Activated CD8-positive, alpha-beta T cell treated with anti-CD3 and anti-CD28 coated beads for 36 hours (primary cell): ENCODE measurements around the gene MFN2. TPM values are rescaled to one million over a fixed set of nuclear protein-coding genes. Genes with fewer than 3 reads are reported as not detected.
A peak's percentile ranks its signal among the peaks of the same experiment; 100 is the strongest.

ENCODE experiments used
- ATAC-seq: fragments of 200-7000 bp; cut with Tn5 transposase; one replicate; pipeline ENCODE4 v1.10.0; 2021; ENCODE audit warnings: mild to moderate bottlenecking, moderate library complexity
- CTCF ChIA-PET: fragments of 350-600 bp; sonication (Branson Sonifier 250); formaldehyde crosslinking; loops from one replicate; lab custom pipeline; 2021; ENCODE audit warnings: antibody characterized with exemption; lab: Charles Lee
- POLR2A ChIA-PET: fragments of 350-600 bp; sonication (Branson Sonifier 250); formaldehyde crosslinking; loops from one replicate; lab custom pipeline; 2021; ENCODE audit warnings: antibody characterized with exemption; lab: Charles Lee
- DNase-seq: peaks from one replicate; pipeline ENCODE4 v3.0.0-alpha.2; 2020
- H3K27ac Mint-ChIP-seq: one replicate; pipeline ENCODE4 v1.8.0; 2021; ENCODE audit warnings: mild to moderate bottlenecking, mixed read lengths
- H3K27me3 Mint-ChIP-seq: one replicate; pipeline ENCODE4 v1.8.0; 2021; ENCODE audit warnings: mixed read lengths
- H3K36me3 Mint-ChIP-seq: one replicate; pipeline ENCODE4 v1.8.0; 2021; ENCODE audit warnings: low read depth, mixed read lengths
- H3K4me1 Mint-ChIP-seq: one replicate; pipeline ENCODE4 v1.8.0; 2021; ENCODE audit warnings: low read depth, mixed read lengths
- H3K4me3 Mint-ChIP-seq: one replicate; pipeline ENCODE4 v1.8.0; 2021; ENCODE audit warnings: mild to moderate bottlenecking, moderate library complexity, mixed read lengths
- H3K9me3 Mint-ChIP-seq: one replicate; pipeline ENCODE4 v1.8.0; 2021; ENCODE audit warnings: mixed read lengths
- CTCF ChIP-seq: fragments of 200-600 bp; IDR thresholded peaks from one replicate; pipeline ENCODE4 v1.8.0; 2022; ENCODE audit warnings: antibody characterized with exemption, mild to moderate bottlenecking
- intact Hi-C: fragments of 100-400 bp; cut with micrococcal nuclease; formaldehyde crosslinking; loops from one replicate; pipeline ENCODE4 v1.10.0; 2022
- total RNA-seq, 2 experiments: library from RNA; stranded (reverse); gene quantifications; one replicate each; pipeline ENCODE4 v1.2.3, GENCODE V29; 2021

Gene MFN2
- total RNA-seq, 2 experiments from 2014 or later = 51.0 to 51.1 TPM

GRCh38 chr1:11982010-11982392 is 1.8 kb downstream of the MFN2 start:
- CTCF ChIA-PET = interaction anchor here (0.9 to 1.7 kb wide), 9 partner anchors 8 to 145 kb away, joined by 3 to 4 read pairs (median 4); no protein-coding TSS in a partner anchor
- intact Hi-C loops = no loop called here

GRCh38 chr1:11984121-11984520 is 3.9 kb downstream of the MFN2 start:
- no peak overlapping the region for H3K4me3 Mint-ChIP-seq
- H3K27me3 Mint-ChIP-seq = no peaks in the 10 kb centered on the region
- no peak for TF ChIP-seq CTCF
- no peak overlapping the region for H3K27ac Mint-ChIP-seq
- H3K9me3 Mint-ChIP-seq = no peaks in the 10 kb centered on the region
- ChIA-PET CTCF (interaction anchor here (0.7 kb wide), 1 partner anchor 146 kb away, joined by 3 read pairs; no protein-coding TSS in a partner anchor), POLR2A (interaction anchor here (0.6 to 8.8 kb wide), 3 partner anchors 11 to 436 kb away, joined by 3 to 195 read pairs (median 3); no protein-coding TSS in a partner anchor)
- H3K36me3 Mint-ChIP-seq = peaks cover 31% of the 10 kb centered on the region
- no peak for ATAC-seq
- peaks cover 30% of the 10 kb centered on the region for H3K4me1 Mint-ChIP-seq
- no peak for DNase-seq
- intact Hi-C loops = no loop called here

More at GRCh38 chr1:11982010-11982392, 1.8 kb downstream of the MFN2 start:
- peak; percentile 36 for TF ChIP-seq CTCF
- no peaks in the 10 kb centered on the region for H3K27me3 Mint-ChIP-seq
- peaks cover 28% of the 10 kb centered on the region for H3K4me1 Mint-ChIP-seq
- peak; percentile 20 for DNase-seq
- peaks cover 27% of the 10 kb centered on the region for H3K36me3 Mint-ChIP-seq
- H3K9me3 Mint-ChIP-seq = no peaks in the 10 kb centered on the region
- no peak for ATAC-seq
- POLR2A ChIA-PET = interaction anchor here (1.0 to 8.8 kb wide), 5 partner anchors 13 to 176 kb away, joined by 3 to 195 read pairs (median 10); partner anchors contain the start of gene MIIP
- H3K27ac Mint-ChIP-seq = peak overlapping the region; percentile 89
- peak overlapping the region; percentile 92 for H3K4me3 Mint-ChIP-seq

GRCh38 chr1:11984576-11984975 is 4.3 kb downstream of the MFN2 start:
- ChIA-PET POLR2A (interaction anchor here (1.2 to 8.8 kb wide), 2 partner anchors 12 to 75 kb away, joined by 3 to 195 read pairs; no protein-coding TSS in a partner anchor), CTCF (interaction anchor here (0.7 kb wide), 1 partner anchor 146 kb away, joined by 3 read pairs; no protein-coding TSS in a partner anchor)
- H3K27ac Mint-ChIP-seq = no peak overlapping the region
- intact Hi-C loops = no loop called here
- peaks cover 32% of the 10 kb centered on the region for H3K4me1 Mint-ChIP-seq
- peaks cover 33% of the 10 kb centered on the region for H3K36me3 Mint-ChIP-seq
- H3K4me3 Mint-ChIP-seq = no peak overlapping the region
- H3K27me3 Mint-ChIP-seq = no peaks in the 10 kb centered on the region
- DNase-seq = no peak
- no peak for TF ChIP-seq CTCF
- no peak for ATAC-seq
- H3K9me3 Mint-ChIP-seq = no peaks in the 10 kb centered on the region

GRCh38 chr1:11985171-11985570 is 4.9 kb downstream of the MFN2 start:
- POLR2A ChIA-PET = interaction anchor here (8.8 kb wide), 1 partner anchor 76 kb away, joined by 195 read pairs; no protein-coding TSS in a partner anchor
- no peaks in the 10 kb centered on the region for H3K27me3 Mint-ChIP-seq
- CTCF ChIA-PET = no interaction called here
- H3K4me1 Mint-ChIP-seq = peaks cover 35% of the 10 kb centered on the region
- no peak for ATAC-seq
- H3K27ac Mint-ChIP-seq = no peak overlapping the region
- H3K36me3 Mint-ChIP-seq = peaks cover 37% of the 10 kb centered on the region
- H3K9me3 Mint-ChIP-seq = no peaks in the 10 kb centered on the region
- TF ChIP-seq CTCF = no peak
- DNase-seq = no peak
- intact Hi-C loops = no loop called here
- H3K4me3 Mint-ChIP-seq = no peak overlapping the region

GRCh38 chr1:11985851-11986250 is 5.6 kb downstream of the MFN2 start:
- CTCF ChIA-PET = no interaction called here
- DNase-seq (no peak), ATAC-seq (no peak)
- no peaks in the 10 kb centered on the region for H3K9me3 Mint-ChIP-seq
- H3K4me3 Mint-ChIP-seq = no peak overlapping the region
- peaks cover 42% of the 10 kb centered on the region for H3K36me3 Mint-ChIP-seq
- H3K4me1 Mint-ChIP-seq = peaks cover 36% of the 10 kb centered on the region
- POLR2A ChIA-PET = interaction anchor here (1.5 to 8.8 kb wide), 2 partner anchors 25 to 76 kb away, joined by 4 to 195 read pairs; no protein-coding TSS in a partner anchor
- intact Hi-C loops = no loop called here
- H3K27me3 Mint-ChIP-seq = no peaks in the 10 kb centered on the region
- TF ChIP-seq CTCF = no peak
- no peak overlapping the region for H3K27ac Mint-ChIP-seq
